Loucy (cell line): ENCODE results near the gene KDM6B.

Source experiments
- H2AFZ ChIP-seq: fragments of 200-600 bp; sonication (generic); 2 replicates; pipeline ENCODE4 v1.6.0; 2016; ENCODE audit warnings: antibody characterized with exemption, mild to moderate bottlenecking, low read length, moderate library complexity
- H3F3A ChIP-seq: fragments of 200-600 bp; 2 replicates; pipeline ENCODE4 v1.6.0; 2016; ENCODE audit warnings: antibody characterized with exemption, low read depth, mild to moderate bottlenecking
- H3K27me3 ChIP-seq: fragments of 200-600 bp; sonication (generic); 2 replicates; pipeline ENCODE4 v1.6.1; 2014; ENCODE audit warnings: low read length, mild to moderate bottlenecking; ENCODE audit not compliant: insufficient read depth, poor library complexity, severe bottlenecking
- H3K36me3 ChIP-seq: fragments of 200-600 bp; sonication (generic); 2 replicates; pipeline ENCODE4 v1.6.1; 2016; ENCODE audit warnings: low read length; ENCODE audit not compliant: insufficient read depth
- H3K4me1 ChIP-seq: fragments of 200-600 bp; sonication (generic); 2 replicates; pipeline ENCODE4 v1.5.1; 2014; ENCODE audit warnings: low read length, mild to moderate bottlenecking; ENCODE audit not compliant: insufficient read depth, poor library complexity, severe bottlenecking
- H3K4me2 ChIP-seq: fragments of 200-600 bp; sonication (generic); 2 replicates; pipeline ENCODE4 v1.6.0; 2014; ENCODE audit warnings: antibody characterized with exemption, low read length, low read depth, mild to moderate bottlenecking; ENCODE audit not compliant: poor library complexity, severe bottlenecking
- H3K4me3 ChIP-seq: fragments of 200-600 bp; sonication (generic); 2 replicates; pipeline ENCODE4 v1.5.1; 2014; ENCODE audit warnings: low read length, mild to moderate bottlenecking, mixed read lengths; ENCODE audit not compliant: poor library complexity, severe bottlenecking
- H3K79me2 ChIP-seq: fragments of 200-600 bp; sonication (generic); 2 replicates; pipeline ENCODE4 v1.6.1; 2014; ENCODE audit warnings: low read length; ENCODE audit not compliant: insufficient read depth
- H3K9ac ChIP-seq: fragments of 200-600 bp; sonication (generic); 2 replicates; pipeline ENCODE4 v1.6.0; 2014; ENCODE audit warnings: mild to moderate bottlenecking, low read depth, low read length, moderate library complexity; ENCODE audit not compliant: poor library complexity, severe bottlenecking
- H3K9me2 ChIP-seq: fragments of 200-600 bp; sonication (generic); replicated peaks from 2 replicates; pipeline ENCODE4 v1.6.1; 2016; ENCODE audit warnings: low read depth, low read length, mixed read lengths
- H3K9me3 ChIP-seq: fragments of 200-600 bp; sonication (generic); 2 replicates; pipeline ENCODE4 v1.6.1; 2014; ENCODE audit warnings: mild to moderate bottlenecking, antibody characterized with exemption, low read length, low read depth; ENCODE audit not compliant: insufficient read depth
- H4K20me1 ChIP-seq: fragments of 200-600 bp; sonication (generic); 2 replicates; pipeline ENCODE4 v1.6.0; 2014; ENCODE audit warnings: antibody characterized with exemption, low read length, mild to moderate bottlenecking; ENCODE audit not compliant: insufficient read depth, poor library complexity, severe bottlenecking
- CTCF ChIP-seq: fragments of 200-600 bp; sonication (generic); conservative IDR thresholded peaks from 2 replicates; pipeline ENCODE4 v1.5.1; 2014; ENCODE audit warnings: mild to moderate bottlenecking, antibody characterized with exemption, low read length
- EZH2phosphoT487 ChIP-seq: fragments of 200-600 bp; IDR thresholded peaks from 2 replicates; pipeline ENCODE4 v1.6.1; 2018; ENCODE audit warnings: antibody characterized with exemption, mild to moderate bottlenecking, moderate library complexity, borderline replicate concordance

KDM6B gene

DNA sequence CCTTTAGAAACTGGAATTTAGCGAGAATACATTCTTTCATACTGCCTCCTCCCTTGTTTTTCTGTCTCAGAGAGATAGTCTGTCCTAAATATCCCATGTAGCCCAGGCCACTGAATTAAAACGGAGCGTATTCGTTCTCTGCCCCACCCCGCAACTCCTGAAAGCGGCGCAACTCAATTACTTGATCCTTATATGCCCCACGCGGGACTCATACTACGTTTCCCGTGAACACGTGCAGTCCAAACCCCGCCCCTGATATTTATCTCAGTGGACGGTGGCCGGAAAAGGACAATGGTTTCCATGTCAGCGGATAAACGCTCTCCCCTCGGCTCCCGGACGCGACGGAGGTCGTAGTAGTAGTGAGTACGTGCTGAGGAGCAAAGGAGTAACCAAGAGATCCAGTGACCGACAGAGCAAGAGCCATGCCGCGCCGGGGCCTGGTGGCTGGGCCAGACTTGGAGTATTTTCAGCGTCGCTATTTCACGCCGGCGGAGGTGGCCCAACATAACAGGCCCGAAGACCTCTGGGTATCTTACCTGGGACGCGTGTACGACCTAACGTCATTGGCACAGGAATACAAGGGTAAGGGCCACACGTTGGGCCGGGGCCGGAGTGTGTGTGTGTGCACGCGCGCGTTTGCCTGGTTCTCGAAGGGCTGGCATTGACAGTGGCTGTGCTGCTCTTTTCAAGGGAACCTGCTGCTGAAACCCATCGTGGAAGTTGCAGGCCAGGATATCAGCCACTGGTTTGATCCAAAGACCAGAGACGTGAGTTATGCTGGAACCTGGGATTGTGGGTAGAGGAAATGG, 23.9 kb downstream of the KDM6B start, which contains the start of gene CYB5D1:
Gene CYB5D1 (plus strand): TSS at position 291 of the 809 bp plus-strand sequence. CDS start 132 bp downstream, at position 423.
- Histone ChIP-seq H3K4me2 (peak within 1 kb of the TSS; percentile 92), H3K9ac (peak within 1 kb of the TSS; percentile 71), H3K4me3 (peak within 1 kb of the TSS; percentile 76), H4K20me1 (peaks cover 5% of the 10 kb centered on the region), H3F3A (no peaks in the 10 kb centered on the region), H3K9me3 (no peaks in the 10 kb centered on the region), H3K4me1 (peaks cover 19% of the 10 kb centered on the region), H3K79me2 (peaks cover 21% of the 10 kb centered on the region; the same call in 1 of the 2 replicates), H2AFZ (peak within 1 kb of the TSS; percentile 96), H3K36me3 (peaks cover 3% of the 10 kb centered on the region; the same call in 1 of the 2 replicates), H3K9me2 (no peaks in the 10 kb centered on the region), H3K27me3 (no peaks in the 10 kb centered on the region)
- no peak for TF ChIP-seq EZH2phosphoT487
- no peak for TF ChIP-seq CTCF

DNA sequence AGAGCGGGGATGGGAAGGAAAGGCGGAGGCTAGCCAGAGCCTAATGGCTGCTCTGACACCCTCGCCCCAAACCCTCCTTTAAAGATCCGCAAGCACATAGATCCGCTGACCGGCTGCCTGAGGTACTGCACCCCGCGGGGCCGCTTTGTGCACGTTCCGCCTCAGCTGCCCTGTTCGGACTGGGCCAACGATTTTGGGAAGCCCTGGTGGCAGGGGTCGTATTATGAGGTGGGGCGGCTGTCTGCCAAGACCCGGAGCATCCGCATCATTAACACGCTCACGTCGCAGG, 24.4 kb downstream of the KDM6B start:
- no peak for TF ChIP-seq EZH2phosphoT487
- TF ChIP-seq CTCF, result no peak
- no peak overlapping the region for H2AFZ ChIP-seq

DNA sequence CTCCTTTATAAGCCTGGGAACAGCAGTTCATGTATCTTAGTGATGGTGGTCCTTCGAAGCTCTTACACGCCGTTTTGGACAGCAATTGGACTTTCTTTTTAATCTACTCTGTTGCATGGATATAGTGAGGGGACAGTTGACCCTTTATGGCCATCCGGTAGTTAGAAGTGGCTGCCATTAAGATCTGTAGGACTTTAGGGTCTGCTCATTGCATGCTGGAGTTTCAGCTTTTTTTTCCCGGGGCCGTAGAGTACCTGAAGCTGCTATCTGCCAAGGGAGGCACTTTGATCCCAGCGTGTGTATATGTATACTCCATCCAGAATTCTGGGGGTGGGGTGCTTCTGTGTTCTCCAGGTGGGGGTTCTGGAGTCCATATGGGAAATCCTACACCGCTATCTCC, 25.0 kb downstream of the KDM6B start:
- Histone ChIP-seq H4K20me1 (peaks cover 5% of the 10 kb centered on the region), H3K79me2 (peaks cover 21% of the 10 kb centered on the region; the same call in 1 of the 2 replicates), H3K9me3 (no peaks in the 10 kb centered on the region), H3K9ac (no peak overlapping the region), H3K4me1 (peaks cover 19% of the 10 kb centered on the region), H3K4me3 (no peak overlapping the region), H3F3A (no peaks in the 10 kb centered on the region), H3K9me2 (no peaks in the 10 kb centered on the region), H3K4me2 (peak overlapping the region; percentile 92), H2AFZ (no peak overlapping the region), H3K36me3 (no peaks in the 10 kb centered on the region; the same call in 1 of the 2 replicates), H3K27me3 (no peaks in the 10 kb centered on the region)
- TF ChIP-seq CTCF, result no peak
- TF ChIP-seq EZH2phosphoT487, result no peak

More for the DNA sequence above, 24.4 kb downstream of the KDM6B start:
- Histone ChIP-seq H3F3A (no peaks in the 10 kb centered on the region), H3K4me3 (peak overlapping the region; percentile 76), H4K20me1 (peaks cover 5% of the 10 kb centered on the region), H3K9me3 (no peaks in the 10 kb centered on the region), H3K27me3 (no peaks in the 10 kb centered on the region), H3K79me2 (peaks cover 21% of the 10 kb centered on the region; the same call in 1 of the 2 replicates), H3K4me2 (peak overlapping the region; percentile 92), H3K36me3 (no peaks in the 10 kb centered on the region; the same call in 1 of the 2 replicates), H3K9me2 (no peaks in the 10 kb centered on the region), H3K4me1 (peaks cover 19% of the 10 kb centered on the region), H3K9ac (peak overlapping the region; percentile 71)
